GM21786 (cell line): ENCODE measurements around the gene STPG1.

Experiments used
- ATAC-seq: cut with Tn5 transposase; IDR thresholded peaks from one replicate; pipeline ENCODE4 v1.9.1; 2021; ENCODE audit not compliant: unreplicated experiment

Gene STPG1

GRCh38 chr1:24373710-24374109, 39.9 kb downstream of the STPG1 start:
- ATAC-seq = no peak

- no peak for ATAC-seq
Measured at GRCh38 chr1:24373044-24373443, 40.5 kb downstream of the STPG1 start.

GRCh38 chr1:24369801-24370200, 43.8 kb downstream of the STPG1 start:
- no peak for ATAC-seq

GRCh38 chr1:24369199-24369598, 44.4 kb downstream of the STPG1 start:
- no peak for ATAC-seq

GRCh38 chr1:24366707-24367106, 46.9 kb downstream of the STPG1 start:
- ATAC-seq = no peak

- ATAC-seq = no peak
Measured at GRCh38 chr1:24364975-24365678, 48.5 kb downstream of the STPG1 start.

GRCh38 chr1:24364605-24364974, 49.0 kb downstream of the STPG1 start:
- no peak for ATAC-seq

GRCh38 chr1:24363994-24364393, 49.6 kb downstream of the STPG1 start:
- ATAC-seq = no peak

GRCh38 chr1:24362982-24363614, 50.5 kb downstream of the STPG1 start:
- ATAC-seq = no peak

GRCh38 chr1:24362396-24362795, 51.2 kb downstream of the STPG1 start:
- no peak for ATAC-seq

GRCh38 chr1:24361811-24362210, 51.8 kb downstream of the STPG1 start:
- ATAC-seq = no peak

- no peak for ATAC-seq
Measured at GRCh38 chr1:24360681-24361080, 52.9 kb downstream of the STPG1 start.

- no peak for ATAC-seq
Measured at GRCh38 chr1:24357038-24357437, 56.5 kb downstream of the STPG1 start.

GRCh38 chr1:24355466-24355865, 58.1 kb downstream of the STPG1 start:
- ATAC-seq = no peak

GRCh38 chr1:24353292-24353891, 60.2 kb downstream of the STPG1 start:
- ATAC-seq = no peak

GRCh38 chr1:24351918-24352627, 61.5 kb downstream of the STPG1 start:
- no peak for ATAC-seq

- no peak for ATAC-seq
Measured at GRCh38 chr1:24351247-24351646, 62.3 kb downstream of the STPG1 start.

- ATAC-seq = no peak
Measured at GRCh38 chr1:24349891-24350290, 63.7 kb downstream of the STPG1 start.

- ATAC-seq = no peak
Measured at GRCh38 chr1:24348196-24348595, 65.4 kb downstream of the STPG1 start.

GRCh38 chr1:24347159-24347934, 66.2 kb downstream of the STPG1 start:
- ATAC-seq = no peak

- ATAC-seq = no peak
Measured at GRCh38 chr1:24345334-24345733, 68.2 kb downstream of the STPG1 start.
